ENCODE data around the gene CLMN. TPM values are rescaled to one million over a fixed set of nuclear protein-coding genes. Genes with fewer than 3 reads are reported as not detected.

Gene CLMN
- total and polyA plus RNA-seq, 2 of the 8 experiments (the other 6 are each of a cell fraction or from before 2014, with no cell fraction given) = 1.6 to 8.2 TPM

GRCh38 chr14:95157327-95158189, 162.2 kb downstream of the CLMN start, which contains the start of gene DICER1 (continued):
- TF ChIP-seq RAD21 (IDR thresholded peaks at IDR 0.05 in 1 of 2, conservative IDR thresholded peaks at IDR 0.05 in 1 of 2; ENCODE audit: low read depth in 2 of 2, low read length in 2 of 2) (peak in 1 of 2 experiments; percentile 6; a peak in 1 of 4 replicates), JUN (IDR thresholded peaks at IDR 0.05; ENCODE audit: low read depth, low read length) (no peak), KDM4A (IDR thresholded peaks at IDR 0.05; ENCODE audit: low read depth, low read length, severe bottlenecking) (no peak), ASH2L (IDR thresholded peaks at IDR 0.05; ENCODE audit: low read length) (peak; percentile 68), TAF1 (IDR thresholded peaks at IDR 0.05; ENCODE audit: low read depth, low read length) (peak; percentile 13), CHD7 (IDR thresholded peaks at IDR 0.05; ENCODE audit: insufficient replicate concordance, low read length) (no peak), MAFK (IDR thresholded peaks at IDR 0.05; ENCODE audit: low read depth, low read length) (no peak), ZNF274 (IDR thresholded peaks at IDR 0.05; ENCODE audit: borderline replicate concordance, extremely low read depth, low read length) (no peak), KDM1A (IDR thresholded peaks at IDR 0.05; ENCODE audit: borderline replicate concordance, low read length) (no peak)

Data from H1 (cell line).